OCI-LY1 (cell line): ENCODE measurements around the gene GNAQ.

ENCODE experiments used
- H2AFZ ChIP-seq: fragments of 200-600 bp; sonication (generic), shearing (Covaris generic); 2 replicates; pipeline ENCODE4 v1.6.0; 2014; ENCODE audit warnings: antibody characterized with exemption, mild to moderate bottlenecking, low read length
- H3F3A ChIP-seq: fragments of 200-600 bp; sonication (generic), shearing (Covaris generic); 2 replicates; pipeline ENCODE4 v1.6.0; 2014; ENCODE audit warnings: mild to moderate bottlenecking, antibody characterized with exemption, low read length, moderate library complexity; ENCODE audit not compliant: insufficient read depth
- H3K27ac ChIP-seq: fragments of 200-600 bp; sonication (generic); 2 replicates; pipeline ENCODE4 v1.5.1; 2014; ENCODE audit warnings: low read length, mixed run types, mild to moderate bottlenecking, low read depth; ENCODE audit not compliant: poor library complexity, severe bottlenecking
- H3K27me3 ChIP-seq: fragments of 200-600 bp; sonication (generic); 2 replicates; pipeline ENCODE4 v1.6.0; 2014; ENCODE audit warnings: antibody characterized with exemption, mild to moderate bottlenecking, low read length, moderate library complexity; ENCODE audit not compliant: insufficient read depth
- H3K36me3 ChIP-seq: fragments of 200-600 bp; sonication (generic); 2 replicates; pipeline ENCODE4 v1.6.1; 2014; ENCODE audit warnings: mild to moderate bottlenecking, antibody characterized with exemption, low read length, moderate library complexity, mixed read lengths; ENCODE audit not compliant: insufficient read depth
- H3K4me1 ChIP-seq: fragments of 200-600 bp; sonication (generic); 2 replicates; pipeline ENCODE4 v1.5.1; 2014; ENCODE audit warnings: mild to moderate bottlenecking, low read length, moderate library complexity; ENCODE audit not compliant: insufficient read depth, severe bottlenecking
- H3K4me2 ChIP-seq: fragments of 200-600 bp; sonication (generic), shearing (Covaris generic); 2 replicates; pipeline ENCODE4 v1.6.1; 2014; ENCODE audit warnings: low read length
- H3K4me3 ChIP-seq: fragments of 200-600 bp; sonication (generic); 2 replicates; pipeline ENCODE4 v1.5.1; 2014; ENCODE audit warnings: low read length, low read depth, mild to moderate bottlenecking, mixed read lengths; ENCODE audit not compliant: poor library complexity, severe bottlenecking
- H3K79me2 ChIP-seq: fragments of 200-600 bp; shearing (Covaris generic); 2 replicates; pipeline ENCODE4 v1.6.1; 2016; ENCODE audit warnings: mixed run types, low read length, mixed read lengths; ENCODE audit not compliant: insufficient read depth
- H3K9ac ChIP-seq: fragments of 200-600 bp; sonication (generic), shearing (Covaris generic); 2 replicates; pipeline ENCODE4 v1.6.1; 2014; ENCODE audit warnings: mild to moderate bottlenecking, low read length, mixed read lengths
- H3K9me2 ChIP-seq: fragments of 200-600 bp; sonication (generic), shearing (Covaris generic); 2 replicates; pipeline ENCODE4 v1.6.1; 2014; ENCODE audit warnings: low read depth, mild to moderate bottlenecking, low read length, mixed read lengths
- H3K9me3 ChIP-seq: fragments of 200-600 bp; shearing (Covaris generic); 2 replicates; pipeline ENCODE4 v1.6.1; 2014; ENCODE audit warnings: low read length, mixed read lengths
- H4K20me1 ChIP-seq: fragments of 200-600 bp; sonication (generic), shearing (Covaris generic); 2 replicates; pipeline ENCODE4 v1.6.0; 2016; ENCODE audit warnings: mild to moderate bottlenecking, low read length; ENCODE audit not compliant: insufficient read depth
- CTCF ChIP-seq: fragments of 200-600 bp; sonication (generic), shearing (Covaris generic); IDR thresholded peaks from 2 replicates; pipeline ENCODE4 v1.5.1; 2017; ENCODE audit warnings: mild to moderate bottlenecking, antibody characterized with exemption, low read length, moderate library complexity, mixed read lengths
- EZH2 ChIP-seq: fragments of 200-600 bp; sonication (generic), shearing (Covaris generic); IDR thresholded peaks from 2 replicates; pipeline ENCODE4 v1.8.0; 2017; ENCODE audit warnings: borderline replicate concordance, mixed run types, mild to moderate bottlenecking, antibody characterized with exemption, low read length, moderate library complexity, mixed read lengths

The GNAQ gene

GRCh38 chr9:77731008-77731698 is 300.5 kb downstream of the GNAQ start:
- Histone ChIP-seq H3K36me3 (no peaks in the 10 kb centered on the region), H3K79me2 (no peaks in the 10 kb centered on the region), H3F3A (no peaks in the 10 kb centered on the region), H3K9me3 (no peaks in the 10 kb centered on the region), H3K9me2 (no peaks in the 10 kb centered on the region), H3K27ac (no peak overlapping the region), H3K4me1 (no peaks in the 10 kb centered on the region), H3K27me3 (no peaks in the 10 kb centered on the region), H3K4me3 (no peak overlapping the region), H3K9ac (no peak overlapping the region), H3K4me2 (no peak overlapping the region), H2AFZ (no peak overlapping the region), H4K20me1 (no peaks in the 10 kb centered on the region)
- no peak for TF ChIP-seq EZH2
- no peak for TF ChIP-seq CTCF

GRCh38 chr9:77729177-77729576 is 302.4 kb downstream of the GNAQ start:
- H3K27me3 ChIP-seq, result no peaks in the 10 kb centered on the region
- H3K9me3 ChIP-seq, result no peaks in the 10 kb centered on the region
- no peaks in the 10 kb centered on the region for H3K4me1 ChIP-seq
- no peak overlapping the region for H2AFZ ChIP-seq
- H4K20me1 ChIP-seq, result no peaks in the 10 kb centered on the region
- H3K4me2 ChIP-seq, result no peak overlapping the region
- H3K79me2 ChIP-seq, result no peaks in the 10 kb centered on the region
- no peaks in the 10 kb centered on the region for H3K9me2 ChIP-seq
- TF ChIP-seq CTCF (no peak), EZH2 (no peak)
- H3K4me3 ChIP-seq, result no peak overlapping the region
- H3F3A ChIP-seq, result no peaks in the 10 kb centered on the region
- no peak overlapping the region for H3K9ac ChIP-seq
- no peaks in the 10 kb centered on the region for H3K36me3 ChIP-seq
- H3K27ac ChIP-seq, result no peak overlapping the region

- Histone ChIP-seq H3K9me2 (no peaks in the 10 kb centered on the region), H3K36me3 (no peaks in the 10 kb centered on the region), H3K9ac (no peak overlapping the region), H3K4me2 (no peak overlapping the region), H3K27me3 (0 out of 2 replicates have a peak, but pooled peaks cover 3% of the 10 kb centered on the region), H4K20me1 (no peaks in the 10 kb centered on the region), H3K4me3 (no peak overlapping the region), H3K9me3 (no peaks in the 10 kb centered on the region), H3F3A (no peaks in the 10 kb centered on the region), H3K4me1 (no peaks in the 10 kb centered on the region), H3K79me2 (no peaks in the 10 kb centered on the region), H2AFZ (no peak overlapping the region), H3K27ac (no peak overlapping the region)
- TF ChIP-seq CTCF (no peak), EZH2 (no peak)
Measured at GRCh38 chr9:77726814-77727213, 304.8 kb downstream of the GNAQ start.
